Panc1 (cell line): ENCODE measurements around the gene NANS.

Experiments
- CTCF ChIP-seq: fragments of 450-650 bp; IDR thresholded peaks from 2 replicates; pipeline ENCODE4 v1.5.1; 2017; ENCODE audit warnings: mild to moderate bottlenecking
- POLR2AphosphoS5 ChIP-seq: IDR thresholded peaks from 2 replicates; pipeline ENCODE4 v1.6.1; 2012; ENCODE audit warnings: mild to moderate bottlenecking, low read depth, low read length, moderate library complexity
- REST ChIP-seq, 2 experiments: IDR thresholded peaks; 2 replicates each; pipeline ENCODE4 v1.6.1; 2011 to 2012; ENCODE audit warnings: low read depth in 2 of 2, control low read depth in 1 of 2, low read length in 1 of 2, mild to moderate bottlenecking in 1 of 2, moderate library complexity in 1 of 2; ENCODE audit not compliant: insufficient read depth in 1 of 2
- SIN3A ChIP-seq: IDR thresholded peaks from 2 replicates; pipeline ENCODE4 v1.6.1; 2012; ENCODE audit warnings: low read depth, mild to moderate bottlenecking, low read length, moderate library complexity, borderline replicate concordance; ENCODE audit not compliant: insufficient read depth
- TCF7L2 ChIP-seq: IDR thresholded peaks from 2 replicates; pipeline ENCODE4 v1.6.1; 2011; ENCODE audit warnings: mild to moderate bottlenecking, low read depth, low read length, inconsistent platforms

- TF ChIP-seq CTCF (no peak), POLR2AphosphoS5 (no peak), REST (IDR thresholded peaks at IDR 0.05; ENCODE audit: insufficient read depth in 1 of 2, low read depth in 2 of 2, low read length in 1 of 2) (no peak), SIN3A (no peak), TCF7L2 (no peak)
These were observed 39.6 kb downstream of the NANS start for GRCh38 chr9:98096091-98096490.
